GM10266 (cell line): ENCODE results near the gene CYP4F11.
A peak's percentile ranks its signal among the peaks of the same experiment; 100 is the strongest.
"Not testable (repeated sequence)": the region's sequence is repeated elsewhere in the genome, so short reads cannot be mapped to it uniquely, and the experiment has no call there.

Source experiments
- DNase-seq: peaks from one replicate; pipeline ENCODE4 v3.0.0; 2012; ENCODE audit errors: extremely low spot score
- TF ChIP-seq, protein P1 (sequence below): IDR thresholded peaks from 2 replicates; pipeline ENCODE4 v1.5.1; 2012; ENCODE audit warnings: mild to moderate bottlenecking, low read depth; ENCODE audit not compliant: control insufficient read depth, insufficient read depth; ENCODE audit errors: missing control alignments

CYP4F11 gene

DNA sequence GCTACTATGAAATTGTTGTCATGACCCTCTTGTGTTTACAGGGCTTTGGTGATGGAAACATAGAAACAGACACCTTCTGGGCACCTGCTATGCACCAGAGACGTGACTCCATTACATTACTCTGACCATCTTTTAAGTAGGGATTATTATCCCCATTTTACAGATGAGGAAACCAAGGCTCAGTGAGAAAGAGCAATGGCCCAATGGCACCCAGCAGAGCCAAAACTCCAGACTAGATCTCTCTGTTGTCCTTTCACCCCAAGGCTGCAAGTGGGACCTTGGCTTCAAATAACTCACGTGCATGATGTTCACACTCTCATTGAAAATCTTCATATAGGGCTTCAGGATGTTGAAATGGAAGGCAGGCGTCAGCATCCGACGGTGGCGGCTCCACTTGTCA, 42.3 kb downstream of the CYP4F11 start:
- TF ChIP-seq, protein P1, sequence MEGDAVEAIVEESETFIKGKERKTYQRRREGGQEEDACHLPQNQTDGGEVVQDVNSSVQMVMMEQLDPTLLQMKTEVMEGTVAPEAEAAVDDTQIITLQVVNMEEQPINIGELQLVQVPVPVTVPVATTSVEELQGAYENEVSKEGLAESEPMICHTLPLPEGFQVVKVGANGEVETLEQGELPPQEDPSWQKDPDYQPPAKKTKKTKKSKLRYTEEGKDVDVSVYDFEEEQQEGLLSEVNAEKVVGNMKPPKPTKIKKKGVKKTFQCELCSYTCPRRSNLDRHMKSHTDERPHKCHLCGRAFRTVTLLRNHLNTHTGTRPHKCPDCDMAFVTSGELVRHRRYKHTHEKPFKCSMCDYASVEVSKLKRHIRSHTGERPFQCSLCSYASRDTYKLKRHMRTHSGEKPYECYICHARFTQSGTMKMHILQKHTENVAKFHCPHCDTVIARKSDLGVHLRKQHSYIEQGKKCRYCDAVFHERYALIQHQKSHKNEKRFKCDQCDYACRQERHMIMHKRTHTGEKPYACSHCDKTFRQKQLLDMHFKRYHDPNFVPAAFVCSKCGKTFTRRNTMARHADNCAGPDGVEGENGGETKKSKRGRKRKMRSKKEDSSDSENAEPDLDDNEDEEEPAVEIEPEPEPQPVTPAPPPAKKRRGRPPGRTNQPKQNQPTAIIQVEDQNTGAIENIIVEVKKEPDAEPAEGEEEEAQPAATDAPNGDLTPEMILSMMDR, result no peak
- no peak for DNase-seq

DNA sequence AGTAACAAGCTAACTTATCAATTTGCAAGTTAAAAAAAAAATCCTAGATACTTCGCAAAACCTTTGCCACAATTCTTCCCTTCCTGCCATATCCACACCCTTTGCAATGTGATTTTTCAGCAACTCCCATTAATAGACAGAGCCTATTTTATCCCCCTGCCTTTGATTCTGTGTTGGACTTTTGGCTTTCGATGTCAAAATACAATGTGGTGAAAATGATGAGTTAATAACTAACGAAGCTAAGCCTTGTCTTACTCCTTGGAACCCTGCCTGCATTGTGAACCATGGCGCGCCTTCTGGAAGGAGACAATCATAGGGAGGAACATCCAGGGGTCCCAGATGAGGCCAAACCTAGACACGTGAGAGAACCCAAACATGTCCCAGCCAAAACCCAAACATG, 42.9 kb downstream of the CYP4F11 start:
- TF ChIP-seq, protein P1, result no peak
- no peak for DNase-seq

DNA sequence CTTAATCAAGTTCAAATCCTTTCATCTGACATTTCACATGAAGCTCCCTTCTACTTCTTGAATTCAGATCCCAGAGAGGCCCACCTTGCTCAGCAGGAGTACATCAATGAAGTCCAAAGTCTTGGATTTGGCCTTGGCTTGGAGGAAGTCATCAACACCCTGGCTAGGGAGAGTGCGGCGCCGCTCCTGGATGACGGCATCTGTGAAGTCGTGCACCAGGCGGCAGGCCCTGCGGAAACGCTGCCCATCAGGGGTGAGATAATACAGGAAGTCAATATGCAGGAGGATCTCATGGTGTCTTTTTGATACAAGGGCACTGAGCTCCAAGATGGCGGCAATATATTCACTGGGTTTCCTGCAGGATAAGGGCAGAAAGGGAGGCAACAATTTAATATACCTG, 45.0 kb downstream of the CYP4F11 start:
- not testable (repeated sequence) for DNase-seq

DNA sequence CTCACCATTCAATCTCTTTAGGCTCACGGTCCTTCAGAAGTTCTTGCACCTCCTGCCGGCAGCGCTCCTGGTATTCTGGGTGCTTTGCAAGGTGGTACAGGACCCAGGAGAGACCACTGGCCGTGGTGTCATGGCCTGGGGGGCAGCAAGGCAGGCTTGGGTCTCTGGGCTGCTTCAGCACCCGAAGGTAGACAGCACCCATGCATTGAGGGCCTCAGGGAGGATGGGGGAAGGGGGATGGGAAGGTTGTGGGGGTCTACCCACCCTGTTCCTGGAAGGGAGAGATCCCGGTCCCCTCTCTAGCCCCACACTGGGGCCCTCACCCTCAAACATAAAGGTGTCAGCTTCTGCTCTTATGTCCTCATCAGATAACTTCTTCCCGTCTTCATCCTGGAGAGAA, 48.4 kb downstream of the CYP4F11 start:
- TF ChIP-seq, protein P1, result no peak
- DNase-seq, result no peak

DNA sequence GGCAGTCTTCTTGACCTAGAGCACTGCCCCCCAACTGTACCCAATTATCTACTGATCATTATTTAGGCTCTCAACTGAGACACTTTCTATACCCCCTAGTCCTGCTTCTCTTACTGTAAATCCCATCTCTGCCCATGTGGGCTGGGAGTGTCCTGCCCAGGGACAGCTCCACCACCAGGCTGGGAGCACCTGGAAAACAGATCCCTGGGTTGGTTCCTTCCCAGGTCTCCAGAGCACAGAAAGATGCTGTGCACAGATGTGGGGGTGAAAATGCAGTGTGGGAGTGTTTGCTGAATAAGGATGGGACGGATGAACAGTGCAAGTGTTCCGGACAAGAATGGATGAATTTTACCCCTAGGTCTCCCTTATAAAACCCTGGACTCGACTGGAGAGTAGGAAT, 49.2 kb downstream of the CYP4F11 start:
- TF ChIP-seq, protein P1, result no peak
- DNase-seq, result no peak

DNA sequence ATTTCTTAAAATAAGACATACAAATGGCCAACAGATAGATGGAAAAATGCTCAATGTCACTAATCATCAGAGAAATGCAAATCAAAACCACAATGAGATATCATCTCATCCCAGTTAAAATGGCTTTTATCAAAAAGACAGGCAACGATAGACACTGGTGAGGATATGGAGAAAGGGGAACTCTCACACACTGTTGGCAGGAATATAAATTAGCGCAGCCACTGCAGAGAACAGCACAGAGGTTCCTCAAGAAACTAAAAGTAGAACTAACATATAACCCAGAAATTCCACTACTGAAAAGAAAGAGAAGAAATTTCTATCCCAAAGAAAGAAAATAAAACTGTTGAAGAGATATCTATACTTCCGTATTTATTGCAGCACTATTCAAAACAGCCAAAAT, 51.0 kb downstream of the CYP4F11 start:
- DNase-seq, result not testable (repeated sequence)

DNA sequence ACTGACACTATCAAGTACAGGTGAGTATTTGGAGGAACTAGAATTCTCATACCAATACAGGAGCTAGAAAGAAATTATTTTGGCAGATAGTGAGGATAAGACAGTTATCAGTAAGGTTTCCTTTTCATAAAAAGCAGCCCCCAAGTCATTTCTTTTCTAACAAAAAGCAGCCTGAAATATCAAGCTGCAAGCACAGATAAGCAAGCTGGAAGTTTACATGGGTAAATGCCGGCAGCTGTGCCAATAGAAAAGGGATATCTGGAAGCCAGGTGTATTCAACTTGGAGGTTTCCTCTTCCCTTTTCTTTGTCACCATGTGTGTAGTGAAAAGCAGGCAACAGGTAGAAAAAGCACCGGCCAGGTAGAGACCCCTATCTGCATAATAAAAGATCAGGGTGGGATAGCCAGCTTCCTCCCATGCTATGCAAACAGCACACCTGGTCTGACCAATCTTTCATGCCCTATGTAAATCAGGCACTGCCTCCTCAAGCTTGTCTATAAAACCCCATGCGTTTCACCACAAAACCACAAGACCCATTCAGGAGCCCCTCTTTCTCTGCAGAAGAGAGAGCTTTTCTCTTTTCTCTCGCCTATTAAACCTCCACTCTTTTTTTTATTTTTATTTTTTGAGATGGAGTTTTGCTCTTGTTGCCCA, 59.4 kb downstream of the CYP4F11 start:
- DNase-seq, result no peak
- TF ChIP-seq, protein P1, result no peak

DNA sequence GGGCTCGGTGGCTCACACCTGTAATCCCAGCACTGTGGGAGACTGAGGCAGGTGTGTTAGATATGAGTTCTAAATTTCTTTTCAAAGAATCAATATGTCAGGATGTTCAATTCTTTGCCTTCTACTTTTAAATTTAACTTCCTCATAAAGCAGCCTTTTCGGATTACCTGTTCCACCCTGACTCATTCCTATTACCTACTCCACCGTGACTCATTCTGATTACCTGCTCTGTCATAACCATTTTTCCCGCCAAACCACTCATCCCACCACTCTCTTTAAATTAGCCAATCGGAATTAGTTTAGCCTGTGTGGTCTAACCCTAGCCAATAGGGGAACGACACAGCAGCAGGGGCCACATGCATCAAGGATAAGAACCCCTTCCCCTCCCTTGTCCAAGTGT, 60.6 kb downstream of the CYP4F11 start:
- not testable (repeated sequence) for DNase-seq

DNA sequence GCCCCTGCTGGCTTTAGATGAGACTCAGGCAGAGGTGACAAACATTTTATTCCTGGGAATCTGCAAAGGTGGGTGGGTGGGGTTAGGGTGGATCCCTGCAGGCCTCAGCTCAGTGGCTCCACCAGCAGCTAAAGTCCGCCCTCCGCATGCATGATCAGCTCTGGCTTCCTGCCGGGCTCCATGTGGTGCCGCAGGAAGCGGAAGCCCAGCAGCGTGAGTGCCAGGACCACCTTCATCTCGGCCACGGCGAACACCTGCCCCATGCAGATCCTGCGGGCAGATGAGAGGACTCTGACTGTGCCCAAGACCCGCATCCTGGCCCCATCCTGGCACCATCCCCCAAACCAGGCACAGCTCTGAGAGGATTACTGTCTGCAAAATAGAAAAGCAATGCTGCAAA, 62.8 kb downstream of the CYP4F11 start:
- peak; percentile 38 for DNase-seq
- TF ChIP-seq, protein P1, result no peak
